Kidney epithelial cell (primary cell): Measurements from ENCODE around the gene RANBP3L. TPM values are rescaled to one million over a fixed set of nuclear protein-coding genes. Genes with fewer than 3 reads are reported as not detected.

Experiments
- DNase-seq: peaks from one replicate; pipeline ENCODE4 v3.0.0-alpha.2; 2010; ENCODE audit warnings: low read depth
- H3K27me3 ChIP-seq: 2 replicates; pipeline ENCODE4 v1.6.0; 2011; ENCODE audit warnings: low read length; ENCODE audit not compliant: control insufficient read depth, insufficient read depth
- H3K36me3 ChIP-seq: 2 replicates; pipeline ENCODE4 v1.5.1; 2011; ENCODE audit warnings: low read length; ENCODE audit not compliant: control insufficient read depth, insufficient read depth
- H3K4me3 ChIP-seq: 2 replicates; pipeline ENCODE4 v1.5.1; 2011; ENCODE audit warnings: low read depth, mild to moderate bottlenecking, control low read depth, low read length
- CTCF ChIP-seq: IDR thresholded peaks from 2 replicates; pipeline ENCODE4 v1.5.1; 2011; ENCODE audit warnings: mild to moderate bottlenecking, moderate library complexity, low read length, control low read depth, inconsistent platforms; ENCODE audit not compliant: insufficient read depth, poor library complexity, severe bottlenecking
- total RNA-seq: library from RNA; depleted of rRNA; stranded (reverse); fragments of >200 nt; gene quantifications from 2 replicates; pipeline ENCODE4 v1.2.3, GENCODE V29; 2015

The RANBP3L gene
- total RNA-seq, 1 donor from 2014 or later, result not detected

GRCh38 chr5:36251218-36251617 lies 50.5 kb downstream of the RANBP3L start:
- no peak for TF ChIP-seq CTCF
- no peak for DNase-seq
- H3K27me3 ChIP-seq, result no peaks in the 10 kb centered on the region
- no peaks in the 10 kb centered on the region for H3K36me3 ChIP-seq
- H3K4me3 ChIP-seq, result no peak overlapping the region

GRCh38 chr5:36250427-36250826 lies 51.3 kb downstream of the RANBP3L start:
- no peak for TF ChIP-seq CTCF
- H3K36me3 ChIP-seq, result no peaks in the 10 kb centered on the region
- H3K4me3 ChIP-seq, result no peak overlapping the region
- no peak for DNase-seq
- H3K27me3 ChIP-seq, result no peaks in the 10 kb centered on the region

GRCh38 chr5:36246036-36246800 lies 55.5 kb downstream of the RANBP3L start:
- no peak for DNase-seq

GRCh38 chr5:36244076-36244475 lies 57.6 kb downstream of the RANBP3L start:
- no peak for DNase-seq
- TF ChIP-seq CTCF, result no peak
- H3K27me3 ChIP-seq, result no peaks in the 10 kb centered on the region
- H3K4me3 ChIP-seq, result no peak overlapping the region
- no peaks in the 10 kb centered on the region for H3K36me3 ChIP-seq

More at GRCh38 chr5:36246036-36246800, 55.5 kb downstream of the RANBP3L start:
- H3K4me3 ChIP-seq, result no peak overlapping the region
- no peaks in the 10 kb centered on the region for H3K36me3 ChIP-seq
- H3K27me3 ChIP-seq, result no peaks in the 10 kb centered on the region
- no peak for TF ChIP-seq CTCF

- TF ChIP-seq CTCF, result no peak
- H3K4me3 ChIP-seq, result no peak overlapping the region
- no peaks in the 10 kb centered on the region for H3K36me3 ChIP-seq
- no peaks in the 10 kb centered on the region for H3K27me3 ChIP-seq
- no peak for DNase-seq
Observed at GRCh38 chr5:36243653-36244052, 58.0 kb downstream of the RANBP3L start.
